ENCODE data around the gene SFMBT2.

DNA sequence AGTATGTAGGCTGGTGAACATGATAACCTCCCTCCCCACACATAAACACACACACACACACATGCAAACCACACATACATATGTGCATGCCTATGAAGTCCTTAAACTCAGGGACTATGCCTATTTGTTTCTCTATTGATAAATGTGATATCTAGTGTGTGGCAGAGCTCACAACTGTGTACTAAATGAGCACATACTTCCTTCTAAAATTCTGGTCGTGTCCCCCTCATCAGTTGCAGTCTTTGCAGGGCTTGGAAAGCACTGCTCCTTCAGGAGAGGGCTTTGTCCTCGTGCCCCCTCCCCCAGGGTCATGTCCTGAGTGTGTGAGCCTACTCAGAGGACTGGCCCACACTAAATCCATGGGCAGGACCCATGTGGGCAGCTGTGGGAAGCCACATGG, 94.0 kb downstream of the SFMBT2 start:
- TF ChIP-seq, protein P1, sequence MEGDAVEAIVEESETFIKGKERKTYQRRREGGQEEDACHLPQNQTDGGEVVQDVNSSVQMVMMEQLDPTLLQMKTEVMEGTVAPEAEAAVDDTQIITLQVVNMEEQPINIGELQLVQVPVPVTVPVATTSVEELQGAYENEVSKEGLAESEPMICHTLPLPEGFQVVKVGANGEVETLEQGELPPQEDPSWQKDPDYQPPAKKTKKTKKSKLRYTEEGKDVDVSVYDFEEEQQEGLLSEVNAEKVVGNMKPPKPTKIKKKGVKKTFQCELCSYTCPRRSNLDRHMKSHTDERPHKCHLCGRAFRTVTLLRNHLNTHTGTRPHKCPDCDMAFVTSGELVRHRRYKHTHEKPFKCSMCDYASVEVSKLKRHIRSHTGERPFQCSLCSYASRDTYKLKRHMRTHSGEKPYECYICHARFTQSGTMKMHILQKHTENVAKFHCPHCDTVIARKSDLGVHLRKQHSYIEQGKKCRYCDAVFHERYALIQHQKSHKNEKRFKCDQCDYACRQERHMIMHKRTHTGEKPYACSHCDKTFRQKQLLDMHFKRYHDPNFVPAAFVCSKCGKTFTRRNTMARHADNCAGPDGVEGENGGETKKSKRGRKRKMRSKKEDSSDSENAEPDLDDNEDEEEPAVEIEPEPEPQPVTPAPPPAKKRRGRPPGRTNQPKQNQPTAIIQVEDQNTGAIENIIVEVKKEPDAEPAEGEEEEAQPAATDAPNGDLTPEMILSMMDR (IDR thresholded peaks at IDR 0.05 in 8 of 11, conservative IDR thresholded peaks at IDR 0.05 in 3 of 11), result no peak
- TF ChIP-seq POLR2A (IDR thresholded peaks at IDR 0.05), result no peak

All from spleen (tissue), 7 donors.